Right cardiac atrium (tissue), 5 donors: ENCODE results near the gene CCNA1. TPM values are rescaled to one million over a fixed set of nuclear protein-coding genes. Genes with fewer than 3 reads are reported as not detected.

Experiments
- ATAC-seq, 2 donors: fragments of 200-7000 bp; cut with Tn5 transposase; one replicate each; pipeline versions ENCODE4 v1.8.0 to v1.9.1; 2020; ENCODE audit warnings: moderate library complexity in 2 of 2, mild to moderate bottlenecking in 1 of 2
- DNase-seq, 3 donors: peaks; one replicate each; pipeline ENCODE4 v3.0.0-alpha.2; 2020
- H3K27ac ChIP-seq: one replicate; pipeline ENCODE4 v1.5.1; 2013; ENCODE audit warnings: mild to moderate bottlenecking, low read length, control low read depth, moderate library complexity
- H3K27me3 ChIP-seq: one replicate; pipeline ENCODE4 v1.6.1; 2013; ENCODE audit not compliant: control insufficient read depth, insufficient read depth
- H3K4me1 ChIP-seq: one replicate; pipeline ENCODE4 v1.6.1; 2013; ENCODE audit warnings: low read length; ENCODE audit not compliant: control insufficient read depth, insufficient read depth
- H3K4me3 ChIP-seq: one replicate; pipeline ENCODE4 v1.5.1; 2013; ENCODE audit warnings: low read length, control low read depth
- H3K9me3 ChIP-seq: one replicate; pipeline ENCODE4 v1.6.1; 2013; ENCODE audit warnings: low read length; ENCODE audit not compliant: control insufficient read depth
- WGBS: extraction: QIAGEN DNeasy Blood & Tissue Kit; methylation state at CpG from one replicate; pipeline ENCODE4 v1.1.7; 2013; 5-methylcytosine and 5-hydroxymethylcytosine counted together
- intact Hi-C, 4 donors: fragments of 100-400 bp; cut with DNase I; formaldehyde crosslinking; loops; one replicate each; pipeline versions ENCODE4 v1.11.0 to v1.14.0; 2022 to 2023
- polyA plus RNA-seq: library from polyadenylated mRNA; stranded (reverse); fragments of 200-250 nt; gene quantifications from one replicate; pipeline ENCODE4 v1.2.3, GENCODE V29; 2013
- total RNA-seq, 4 donors: library from RNA; stranded (reverse); fragmentation: NEBNext Ultra II Directional; extraction: Animal tissue kit (Norgen Biotek cat#: 25700); gene quantifications; one replicate each; pipeline ENCODE4 v1.2.1, GENCODE V29; 2021
- donor health status: healthy with polysubstance abuse.
- donor health status: DM: no; HTN: yes; CAD: no.
- donor health status: DM: no; HTN: no; CAD: no.
- donor health status: DM: no; HTN: yes; CAD: no; lungs with severe emphysema.
- donor health status: DM: yes; HTN: yes; CAD: no.

CCNA1 gene
- total and polyA plus RNA-seq, 5 donors: 0.20 TPM; not detected in 4

DNA sequence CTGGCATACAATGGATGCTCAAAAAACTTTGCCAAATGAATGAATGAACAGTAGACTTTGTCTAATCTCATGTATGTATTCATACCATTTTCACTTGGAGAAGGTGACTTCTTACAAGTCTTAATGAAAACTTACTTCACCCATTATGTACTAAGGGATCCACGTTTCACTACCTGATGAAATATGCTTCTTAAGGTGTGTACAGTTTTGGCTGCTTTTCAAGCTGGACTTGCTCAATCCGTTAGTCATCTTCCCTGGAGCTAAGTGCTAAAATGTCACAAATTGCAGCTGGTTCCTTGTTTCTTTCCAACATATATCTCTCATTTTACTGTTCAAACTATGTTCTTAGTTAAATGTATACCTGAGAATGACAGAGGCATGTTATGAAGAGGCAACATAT is 4.2 kb upstream of the CCNA1 start:
- peaks cover 6% of the 10 kb centered on the region for H3K4me1 ChIP-seq
- H3K4me3 ChIP-seq: no peak overlapping the region
- 53% methylated on average over 2 of the region's 2 CpGs for WGBS
- no peaks in the 10 kb centered on the region for H3K9me3 ChIP-seq
- DNase-seq (no peak), ATAC-seq (no peak)
- H3K27me3 ChIP-seq: no peaks in the 10 kb centered on the region
- H3K27ac ChIP-seq: no peak overlapping the region
- intact Hi-C loops: no loop called here

DNA sequence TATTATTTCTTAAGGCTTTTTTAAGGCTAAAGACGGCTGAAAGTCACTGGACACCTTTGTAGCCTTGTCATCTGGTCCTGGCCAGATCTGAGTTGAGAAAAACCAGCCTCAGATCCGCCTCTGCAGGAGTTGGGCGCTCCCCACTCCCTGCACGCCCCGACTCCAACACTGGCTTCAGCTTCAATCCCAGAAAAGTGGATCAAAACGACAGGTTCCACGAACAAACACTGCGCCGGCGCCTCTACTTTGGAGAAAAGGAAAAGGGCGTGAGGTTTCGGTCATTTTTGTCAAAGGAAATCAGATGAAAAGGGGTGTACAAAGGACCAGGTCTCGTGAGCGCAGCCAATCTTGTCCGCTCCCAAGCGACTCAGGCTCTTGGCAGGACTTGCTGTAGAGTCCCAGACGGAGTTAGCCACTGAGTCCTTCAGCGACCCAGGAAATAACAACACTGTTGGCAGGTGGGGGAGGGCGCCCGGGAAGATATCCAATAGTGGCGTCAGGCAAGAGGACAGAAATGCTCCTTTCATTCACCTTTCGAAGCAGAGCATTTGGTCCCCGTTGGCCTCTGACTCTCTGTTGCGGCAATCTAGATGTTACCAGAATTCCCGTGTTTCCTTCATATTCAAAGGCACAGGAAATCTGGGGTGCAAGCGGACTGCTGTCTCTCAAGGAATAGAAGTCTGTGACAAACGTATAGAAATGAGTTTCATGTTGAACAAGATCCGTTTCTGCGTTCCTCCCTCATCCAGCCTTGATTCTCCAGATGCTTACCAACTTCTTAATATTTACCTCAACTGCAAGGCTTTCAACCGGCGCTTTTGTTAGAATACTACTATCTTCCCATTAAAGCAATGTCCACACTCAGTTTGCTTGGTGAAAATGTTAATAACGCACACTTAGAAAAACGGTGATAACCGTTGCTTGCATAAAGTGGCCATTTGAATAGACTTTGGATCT is 1.8 kb upstream of the CCNA1 start:
- 7% methylated on average over 34 of the region's 34 CpGs for WGBS

DNA sequence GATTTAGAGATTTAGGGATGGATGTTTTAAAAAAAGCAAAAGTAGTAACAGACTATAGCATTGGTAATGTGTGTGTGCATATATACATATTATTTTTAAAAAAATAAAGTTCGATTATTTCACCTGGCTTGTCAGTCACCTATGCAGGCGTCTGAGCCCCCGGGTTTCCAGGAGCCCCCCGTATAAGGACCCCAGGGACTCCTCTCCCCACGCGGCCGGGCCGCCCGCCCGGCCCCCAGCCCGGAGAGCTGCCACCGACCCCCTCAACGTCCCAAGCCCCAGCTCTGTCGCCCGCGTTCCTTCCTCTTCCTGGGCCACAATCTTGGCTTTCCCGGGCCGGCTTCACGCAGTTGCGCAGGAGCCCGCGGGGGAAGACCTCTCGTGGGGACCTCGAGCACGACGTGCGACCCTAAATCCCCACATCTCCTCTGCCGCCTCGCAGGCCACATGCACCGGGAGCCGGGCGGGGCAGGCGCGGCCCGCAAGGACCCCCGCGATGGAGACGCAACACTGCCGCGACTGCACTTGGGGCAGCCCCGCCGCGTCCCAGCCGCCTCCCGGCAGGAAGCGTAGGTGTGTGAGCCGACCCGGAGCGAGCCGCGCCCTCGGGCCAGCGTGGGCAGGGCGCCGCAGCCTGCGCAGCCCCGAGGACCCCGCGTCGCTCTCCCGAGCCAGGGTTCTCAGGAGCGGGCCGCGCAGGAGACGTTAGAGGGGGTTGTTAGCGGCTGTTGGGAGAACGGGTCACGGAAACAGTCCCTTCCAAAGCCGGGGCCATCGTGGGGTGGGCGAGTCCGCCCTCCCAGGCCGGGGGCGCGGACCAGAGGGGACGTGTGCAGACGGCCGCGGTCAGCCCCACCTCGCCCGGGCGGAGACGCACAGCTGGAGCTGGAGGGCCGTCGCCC is 840 bp upstream of the CCNA1 start:
- Histone ChIP-seq H3K9me3 (no peaks in the 10 kb centered on the region), H3K27me3 (no peaks in the 10 kb centered on the region), H3K27ac (no peak overlapping the region), H3K4me1 (peaks cover 6% of the 10 kb centered on the region), H3K4me3 (peak overlapping the region; percentile 67)
- peak in 2 of 3 donors; percentile 48 to 55 for DNase-seq
- ATAC-seq: peak; percentile 49 to 75
- WGBS: 1% methylated on average over 85 of the region's 85 CpGs
- intact Hi-C loops: no loop called here

More for the DNA sequence above, 1.8 kb upstream of the CCNA1 start:
- Histone ChIP-seq H3K27ac (no peak overlapping the region), H3K4me3 (peak overlapping the region; percentile 24), H3K27me3 (no peaks in the 10 kb centered on the region), H3K4me1 (peaks cover 6% of the 10 kb centered on the region), H3K9me3 (no peaks in the 10 kb centered on the region)
- DNase-seq (peak in 1 of 3 donors; percentile 47), ATAC-seq (peak in 1 of 2 donors; percentile 49)
- intact Hi-C loops: no loop called here

DNA sequence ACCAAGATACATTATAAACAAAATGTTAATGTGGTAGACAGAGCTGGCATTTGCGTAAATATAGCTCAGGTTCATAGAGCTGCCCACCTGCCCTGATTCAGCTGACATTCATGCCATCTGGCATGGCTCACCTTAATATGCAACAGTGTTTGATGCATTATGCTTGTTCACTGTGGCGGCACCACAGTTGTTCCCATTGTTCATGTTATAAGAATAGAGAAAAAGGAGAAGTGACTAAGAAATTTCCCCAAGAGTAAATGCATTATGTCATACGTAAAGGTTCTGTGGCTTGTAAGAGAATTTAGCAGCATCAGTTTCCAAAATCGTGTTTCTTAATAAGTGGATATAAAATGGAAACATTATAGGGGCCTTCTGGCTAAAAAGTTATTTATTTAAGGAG is 4.5 kb downstream of the CCNA1 start:
- no peak for ATAC-seq
- Histone ChIP-seq H3K27me3 (no peaks in the 10 kb centered on the region), H3K27ac (no peak overlapping the region), H3K9me3 (no peaks in the 10 kb centered on the region), H3K4me3 (no peak overlapping the region), H3K4me1 (peaks cover 3% of the 10 kb centered on the region)
- intact Hi-C loops: no loop called here
- no peak for DNase-seq
- 81% methylated on average over 4 of the region's 4 CpGs for WGBS

DNA sequence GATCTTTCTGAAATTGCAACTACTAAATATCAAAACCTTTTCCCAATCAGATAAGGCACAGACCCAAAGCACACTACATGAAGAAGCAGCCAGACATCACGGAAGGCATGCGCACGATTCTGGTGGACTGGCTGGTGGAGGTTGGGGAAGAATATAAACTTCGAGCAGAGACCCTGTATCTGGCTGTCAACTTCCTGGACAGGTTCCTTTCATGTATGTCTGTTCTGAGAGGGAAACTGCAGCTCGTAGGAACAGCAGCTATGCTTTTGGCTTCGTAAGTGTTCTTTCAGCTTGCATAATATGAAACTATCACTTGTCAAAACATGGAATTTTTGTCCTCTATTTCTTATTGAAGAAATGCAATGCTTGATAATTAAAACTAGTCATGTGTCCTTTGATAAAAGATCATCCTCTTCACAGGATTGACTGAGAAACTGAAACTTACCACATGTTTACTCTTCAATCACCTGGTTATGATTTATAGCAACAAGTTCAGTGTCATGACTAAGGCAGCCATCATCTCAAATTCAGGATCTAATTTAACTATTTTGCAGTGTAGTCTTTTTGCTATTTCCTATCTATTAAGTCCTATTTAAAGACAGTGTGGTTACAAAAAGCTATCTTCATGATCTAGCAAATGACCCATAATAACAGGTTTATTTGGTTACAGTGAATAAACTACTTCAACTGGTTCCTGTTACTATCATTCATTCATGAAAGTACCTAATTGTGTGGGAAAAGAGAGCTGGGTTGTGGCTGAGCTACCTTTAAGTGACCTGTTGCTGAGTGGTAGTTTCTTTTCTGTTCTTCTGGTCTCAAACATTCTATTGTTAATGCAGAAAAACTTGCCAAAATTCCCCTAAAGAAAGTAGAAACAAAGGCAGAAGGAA is 6.5 kb downstream of the CCNA1 start:
- Histone ChIP-seq H3K27ac (no peak overlapping the region), H3K27me3 (no peaks in the 10 kb centered on the region), H3K9me3 (no peaks in the 10 kb centered on the region), H3K4me3 (no peak overlapping the region), H3K4me1 (no peaks in the 10 kb centered on the region)
- no peak for DNase-seq
- no peak for ATAC-seq
- WGBS: 69% methylated on average over 6 of the region's 6 CpGs
- intact Hi-C loops: no loop called here

DNA sequence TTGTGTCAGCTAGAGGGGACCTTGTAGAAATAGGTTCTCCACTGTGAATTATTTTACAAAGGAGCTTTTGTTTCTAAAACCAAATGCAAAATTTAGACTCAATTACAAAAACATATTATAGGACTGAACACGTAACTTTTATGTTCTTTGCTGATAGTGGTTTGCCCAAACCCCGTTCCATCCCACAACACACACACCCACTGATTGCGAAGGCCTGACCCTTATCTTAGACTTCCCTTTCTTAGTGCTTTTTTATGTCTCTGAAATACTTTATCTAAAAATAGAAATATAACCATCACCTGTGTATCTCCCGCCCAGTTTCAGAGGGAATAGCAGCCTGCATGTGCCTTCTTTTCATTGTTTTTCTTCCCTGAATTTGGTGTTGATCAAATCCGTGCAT is 13.0 kb downstream of the CCNA1 start:
- Histone ChIP-seq H3K9me3 (no peaks in the 10 kb centered on the region), H3K4me3 (no peak overlapping the region), H3K4me1 (no peaks in the 10 kb centered on the region), H3K27me3 (no peaks in the 10 kb centered on the region), H3K27ac (no peak overlapping the region)
- intact Hi-C loops: no loop called here
- no peak for DNase-seq
- no peak for ATAC-seq
- 61% methylated on average over 5 of the region's 5 CpGs for WGBS

DNA sequence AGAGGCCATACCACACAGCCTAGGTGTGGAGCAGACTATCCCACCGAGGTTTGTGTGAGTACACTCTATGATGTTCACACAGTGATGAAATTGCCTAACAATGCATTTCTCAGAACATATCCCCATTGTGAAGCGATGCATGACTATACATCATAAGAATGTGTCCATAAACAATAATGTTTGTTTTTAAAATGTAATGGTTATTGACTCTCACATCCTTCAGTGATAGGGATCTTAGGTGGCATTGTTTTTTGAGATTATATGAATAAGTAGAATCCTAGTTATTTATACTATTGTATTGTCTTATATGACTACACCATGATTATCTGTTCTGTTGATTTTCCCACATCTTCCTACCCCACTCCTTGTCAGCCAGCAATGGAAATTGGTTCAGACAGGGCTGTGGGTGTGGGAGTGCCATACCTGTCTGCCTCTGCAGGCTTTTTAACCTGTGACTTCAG is 13.6 kb downstream of the CCNA1 start:
- H3K27me3 ChIP-seq: no peaks in the 10 kb centered on the region
- WGBS: 81% methylated on average over 2 of the region's 2 CpGs
- H3K9me3 ChIP-seq: no peaks in the 10 kb centered on the region

DNA sequence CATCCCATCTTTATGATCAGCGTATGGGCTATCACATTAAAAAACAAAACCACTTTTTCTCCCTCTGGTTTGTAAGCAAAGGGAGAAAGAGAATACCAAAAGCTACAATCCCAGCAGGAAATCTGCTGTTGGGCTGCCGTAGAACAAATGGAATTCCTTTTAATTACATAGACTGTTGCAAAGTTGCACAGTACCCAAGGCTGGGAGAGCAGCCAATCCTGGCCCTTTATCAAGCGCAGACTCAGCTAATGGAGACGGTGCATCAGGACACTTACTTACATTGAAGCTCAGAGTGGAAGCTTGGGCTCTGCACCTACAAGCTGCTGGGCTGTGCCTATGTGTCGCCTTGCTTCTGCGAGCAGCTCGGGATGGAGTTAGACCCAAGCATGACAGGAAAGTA is 15.2 kb downstream of the CCNA1 start:
- DNase-seq (peak in 2 of 3 donors; percentile 29 to 47), ATAC-seq (peak in 1 of 2 donors; percentile 33)
- no peaks in the 10 kb centered on the region for H3K9me3 ChIP-seq
- H3K4me1 ChIP-seq: no peaks in the 10 kb centered on the region
- 68% methylated on average over 7 of the region's 7 CpGs for WGBS
- intact Hi-C loops: no loop called here
- no peaks in the 10 kb centered on the region for H3K27me3 ChIP-seq
- no peak overlapping the region for H3K4me3 ChIP-seq
- H3K27ac ChIP-seq: no peak overlapping the region

More for the DNA sequence above, 13.6 kb downstream of the CCNA1 start:
- DNase-seq: no peak
- intact Hi-C loops: no loop called here
- H3K4me1 ChIP-seq: no peaks in the 10 kb centered on the region
- ATAC-seq: no peak
- H3K27ac ChIP-seq: no peak overlapping the region
- no peak overlapping the region for H3K4me3 ChIP-seq

DNA sequence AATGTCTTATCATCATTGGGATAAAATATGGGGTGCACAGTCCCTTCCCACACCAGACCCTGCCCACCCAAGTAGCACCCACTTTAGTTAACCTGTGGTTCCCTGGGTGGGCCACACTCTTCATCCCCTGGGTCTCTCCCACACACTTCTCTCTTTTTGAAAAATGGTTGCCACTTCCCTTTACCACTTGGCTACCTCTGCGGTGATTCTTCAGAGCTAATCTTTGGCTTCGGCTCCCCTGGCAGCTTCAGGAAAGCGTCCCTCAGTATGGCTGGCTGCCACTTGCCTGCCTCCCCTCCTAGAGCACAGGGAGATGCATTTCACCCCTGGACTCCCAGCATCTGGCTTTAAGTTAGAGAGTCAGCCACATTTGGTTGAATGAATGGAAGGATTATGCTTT is 18.2 kb downstream of the CCNA1 start:
- WGBS: 29% methylated on average over 3 of the region's 3 CpGs
- no peak for DNase-seq
- intact Hi-C loops: loop anchor here in 2 of 4 donors (5.0 kb wide), 2 partner anchors 282 to 287 kb away; no protein-coding TSS in a partner anchor
- Histone ChIP-seq H3K27ac (no peak overlapping the region), H3K27me3 (no peaks in the 10 kb centered on the region), H3K4me1 (no peaks in the 10 kb centered on the region), H3K9me3 (no peaks in the 10 kb centered on the region), H3K4me3 (no peak overlapping the region)
- no peak for ATAC-seq

DNA sequence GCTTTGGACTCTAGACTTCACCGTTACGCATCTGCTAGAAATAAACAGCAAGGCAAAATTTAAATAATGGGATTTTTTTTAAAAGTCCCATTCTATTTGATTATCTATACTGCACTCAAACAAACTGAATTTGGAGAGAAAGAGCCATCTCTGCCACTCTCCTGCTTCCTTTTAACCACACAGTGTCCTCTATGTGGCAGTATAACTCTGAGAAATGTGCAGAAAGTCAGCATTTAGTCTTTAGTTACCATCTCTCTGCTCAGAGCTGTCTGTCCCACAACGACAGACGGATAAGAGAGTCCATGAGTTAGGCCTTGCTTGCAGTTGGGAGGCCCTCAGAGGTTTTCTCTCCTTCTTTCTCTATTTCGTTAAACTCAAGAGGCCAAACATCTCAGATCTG is 21.2 kb downstream of the CCNA1 start:
- ATAC-seq (peak; percentile 42 to 68), DNase-seq (no peak)
- 61% methylated on average over 5 of the region's 5 CpGs for WGBS
- Histone ChIP-seq H3K27ac (no peak overlapping the region), H3K4me1 (no peaks in the 10 kb centered on the region), H3K9me3 (no peaks in the 10 kb centered on the region), H3K4me3 (no peak overlapping the region), H3K27me3 (no peaks in the 10 kb centered on the region)
- intact Hi-C loops: loop anchor here in 3 of 4 donors (2.0 to 5.0 kb wide), 3 partner anchors 279 to 284 kb away; no protein-coding TSS in a partner anchor
